ENCODE measurements around the gene ITGAE. TPM values are rescaled to one million over a fixed set of nuclear protein-coding genes. Genes with fewer than 3 reads are reported as not detected.

Gene ITGAE
- total and polyA plus RNA-seq, 2 experiments from 2014 or later: 11.7 to 44.9 TPM

DNA sequence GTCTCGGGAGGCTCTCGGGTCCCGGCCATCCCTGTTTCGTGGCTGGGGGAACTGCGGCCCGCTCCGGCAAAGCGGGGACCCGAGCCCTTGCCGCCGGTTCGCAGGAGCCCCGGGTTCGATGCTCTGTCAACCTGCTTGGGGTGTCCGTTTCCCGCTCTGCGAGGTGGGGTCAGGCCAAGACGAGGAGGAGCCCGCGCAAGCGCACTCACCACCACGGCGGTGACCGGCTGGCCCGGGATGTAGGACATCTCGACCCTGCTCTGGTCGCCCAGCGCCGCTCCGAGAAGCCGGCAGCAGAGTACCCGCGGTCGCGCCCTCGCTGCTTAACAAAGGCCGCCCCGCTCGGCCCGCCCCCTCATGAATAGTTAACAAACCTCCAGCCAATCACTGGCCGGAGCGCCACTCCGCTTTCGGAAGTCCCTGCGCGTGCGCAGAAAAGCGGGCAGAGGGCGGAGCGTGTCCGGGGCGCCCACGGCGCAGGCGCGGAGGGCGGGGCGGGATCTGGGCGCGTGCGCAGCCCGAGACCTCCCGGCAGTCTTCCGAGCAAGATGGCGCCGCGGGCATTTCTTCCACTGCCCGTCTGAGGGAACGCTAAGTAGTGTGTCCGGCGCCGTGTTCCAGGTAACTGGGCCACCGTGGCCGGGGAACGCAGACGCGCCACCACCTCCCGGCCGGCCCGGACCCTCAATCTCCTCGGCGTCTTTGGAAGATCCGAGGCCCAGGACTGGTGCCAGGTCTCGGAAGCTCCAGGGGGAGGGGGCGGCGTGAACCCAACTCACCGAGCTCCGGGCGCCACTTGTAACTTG is 132.5 kb downstream of the ITGAE start, which contains the start of the genes EMC6 and TAX1BP3:
Gene EMC6, plus strand, starts transcription at position 534 of the 806 bp plus-strand sequence. CDS start 335 bp downstream, outside the sequence.
Gene TAX1BP3, minus strand, starts transcription at position 300 of the 806 bp plus-strand sequence. Its CDS starts 52 bp downstream, at position 248.
- Mint-ChIP-seq H3K4me1 (peaks cover 24% of the 10 kb centered on the region), H3K9me3 (no peaks in the 10 kb centered on the region; the same call in 2 of the 3 replicates), H3K4me3 (peak within 1 kb of the TSS; percentile 100), H3K36me3 (ENCODE audit: low read depth) (peaks cover 23% of the 10 kb centered on the region; the same call in 2 of the 3 replicates), H3K27ac (peak within 1 kb of the TSS; percentile 96), H3K27me3 (ENCODE audit: insufficient read depth, low read depth, poor library complexity) (peaks cover 21% of the 10 kb centered on the region)
- peaks cover 21% of the 10 kb centered on the region; the same call in 1 of the 2 replicates for H3F3A ChIP-seq (replicated peaks; ENCODE audit: low read depth)
- no peaks in the 10 kb centered on the region for H3K9me2 ChIP-seq (ENCODE audit: insufficient read depth)
- TF ChIP-seq, protein P1, sequence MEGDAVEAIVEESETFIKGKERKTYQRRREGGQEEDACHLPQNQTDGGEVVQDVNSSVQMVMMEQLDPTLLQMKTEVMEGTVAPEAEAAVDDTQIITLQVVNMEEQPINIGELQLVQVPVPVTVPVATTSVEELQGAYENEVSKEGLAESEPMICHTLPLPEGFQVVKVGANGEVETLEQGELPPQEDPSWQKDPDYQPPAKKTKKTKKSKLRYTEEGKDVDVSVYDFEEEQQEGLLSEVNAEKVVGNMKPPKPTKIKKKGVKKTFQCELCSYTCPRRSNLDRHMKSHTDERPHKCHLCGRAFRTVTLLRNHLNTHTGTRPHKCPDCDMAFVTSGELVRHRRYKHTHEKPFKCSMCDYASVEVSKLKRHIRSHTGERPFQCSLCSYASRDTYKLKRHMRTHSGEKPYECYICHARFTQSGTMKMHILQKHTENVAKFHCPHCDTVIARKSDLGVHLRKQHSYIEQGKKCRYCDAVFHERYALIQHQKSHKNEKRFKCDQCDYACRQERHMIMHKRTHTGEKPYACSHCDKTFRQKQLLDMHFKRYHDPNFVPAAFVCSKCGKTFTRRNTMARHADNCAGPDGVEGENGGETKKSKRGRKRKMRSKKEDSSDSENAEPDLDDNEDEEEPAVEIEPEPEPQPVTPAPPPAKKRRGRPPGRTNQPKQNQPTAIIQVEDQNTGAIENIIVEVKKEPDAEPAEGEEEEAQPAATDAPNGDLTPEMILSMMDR (conservative IDR thresholded peaks at IDR 0.05; ENCODE audit: low read depth in 2 of 2): no peak
- TF ChIP-seq NANOG (IDR thresholded peaks at IDR 0.05; ENCODE audit: borderline replicate concordance): no peak
- TF ChIP-seq ETS1 (IDR thresholded peaks at IDR 0.05): 0 out of 2 replicates have a peak, but pooled peaks have one; percentile 35
- no peak for TF ChIP-seq EZH2 (IDR thresholded peaks at IDR 0.05; ENCODE audit: low read depth, unreplicated experiment)
- TF ChIP-seq POLR2AphosphoS5 (IDR thresholded peaks at IDR 0.05; ENCODE audit: low read depth): peak; percentile 98
- H3K27me3 ChIP-seq (ENCODE audit: insufficient read depth): no peaks in the 10 kb centered on the region
- H3K4me1 ChIP-seq (ENCODE audit: insufficient read depth): peaks cover 7% of the 10 kb centered on the region; the same call in 1 of the 2 replicates
- H3K36me3 ChIP-seq (ENCODE audit: insufficient read depth): no peaks in the 10 kb centered on the region
- H3K27ac ChIP-seq (ENCODE audit: low read depth): peak within 1 kb of the TSS; percentile 98
- H3K79me2 ChIP-seq (replicated peaks; ENCODE audit: insufficient read depth): peaks cover 41% of the 10 kb centered on the region
- H3K4me3 ChIP-seq: peak within 1 kb of the TSS; percentile 99
- H4K20me1 ChIP-seq (replicated peaks; ENCODE audit: insufficient read depth): peaks cover 14% of the 10 kb centered on the region
- H2AFZ ChIP-seq: peak within 1 kb of the TSS; percentile 52; the same call in 1 of the 2 replicates
- DNase-seq (ENCODE audit: low spot score) (peak; percentile 99), ATAC-seq (peak; percentile 93)
- peak within 1 kb of the TSS; percentile 99 for H3K4me2 ChIP-seq

DNA sequence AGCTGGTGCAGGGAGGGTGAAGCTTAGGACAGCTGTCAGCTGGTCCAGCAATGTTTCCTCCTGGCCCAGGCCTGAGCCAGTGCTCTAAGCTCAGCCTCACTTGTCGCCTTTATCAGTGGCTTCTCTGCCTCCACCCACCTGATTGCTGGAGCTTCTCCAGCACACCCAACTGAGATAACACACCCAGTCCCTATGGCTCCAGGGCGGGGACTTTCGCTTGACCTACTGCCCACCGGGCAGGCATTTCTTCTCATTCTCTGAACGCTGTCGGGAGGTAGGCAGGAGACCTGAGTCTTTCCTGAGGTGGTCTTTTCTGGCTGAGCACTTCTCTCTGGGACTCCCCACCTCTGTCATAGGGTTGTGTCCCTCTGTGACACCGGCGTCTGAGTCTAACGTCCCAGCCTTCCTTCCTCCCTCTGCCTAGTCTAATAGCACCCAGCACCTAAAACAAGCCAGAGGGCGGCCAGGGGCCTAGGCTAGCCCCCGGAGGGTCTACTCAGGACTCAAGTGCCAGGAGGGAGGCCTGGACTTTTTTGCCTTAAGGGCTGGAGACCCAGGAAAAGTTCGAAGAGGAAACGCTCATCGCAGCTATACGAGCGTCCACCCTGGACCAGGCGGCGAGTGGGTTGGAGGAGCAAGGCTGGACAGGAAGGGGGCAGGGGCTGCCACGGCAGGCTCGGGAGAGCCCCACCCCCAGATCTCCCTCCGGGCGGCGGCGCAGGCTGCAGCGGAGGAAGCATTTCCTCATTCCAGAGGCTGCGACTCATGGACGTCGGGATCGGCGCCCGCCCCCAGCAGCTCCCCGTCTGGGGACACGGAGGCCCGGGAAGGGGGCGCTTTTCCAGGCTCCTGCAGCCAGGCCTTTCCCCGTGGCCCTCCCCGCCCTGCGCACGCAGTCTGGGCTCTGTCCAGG is 133.4 kb downstream of the ITGAE start:
- H3K27me3 ChIP-seq (ENCODE audit: insufficient read depth): no peaks in the 10 kb centered on the region
- H3K27ac Mint-ChIP-seq: peak overlapping the region; percentile 72
- peaks cover 21% of the 10 kb centered on the region for H3K27me3 Mint-ChIP-seq (ENCODE audit: insufficient read depth, low read depth, poor library complexity)
- H3K4me3 Mint-ChIP-seq: peak overlapping the region; percentile 100
- H3K36me3 Mint-ChIP-seq (ENCODE audit: low read depth): peaks cover 23% of the 10 kb centered on the region; the same call in 2 of the 3 replicates
- peak; percentile 72 for ATAC-seq
- no peaks in the 10 kb centered on the region for H3K36me3 ChIP-seq (ENCODE audit: insufficient read depth)
- H3K79me2 ChIP-seq (replicated peaks; ENCODE audit: insufficient read depth): peaks cover 41% of the 10 kb centered on the region
- H3K4me2 ChIP-seq: peak overlapping the region; percentile 99
- H3F3A ChIP-seq (replicated peaks; ENCODE audit: low read depth): peaks cover 18% of the 10 kb centered on the region; the same call in 1 of the 2 replicates
- 0 out of 2 replicates have a peak overlapping the region, but pooled peaks have one; percentile 52 for H2AFZ ChIP-seq
- H3K4me3 ChIP-seq: peak overlapping the region; percentile 99
- peaks cover 22% of the 10 kb centered on the region for H3K4me1 Mint-ChIP-seq
- peak; percentile 83 for DNase-seq (ENCODE audit: low spot score)
- H3K9me3 Mint-ChIP-seq: no peaks in the 10 kb centered on the region; the same call in 2 of the 3 replicates
- H4K20me1 ChIP-seq (replicated peaks; ENCODE audit: insufficient read depth): peaks cover 14% of the 10 kb centered on the region
- H3K4me1 ChIP-seq (ENCODE audit: insufficient read depth): peaks cover 7% of the 10 kb centered on the region; the same call in 1 of the 2 replicates
- no peaks in the 10 kb centered on the region for H3K9me2 ChIP-seq (ENCODE audit: insufficient read depth)
- H3K27ac ChIP-seq (ENCODE audit: low read depth): peak overlapping the region; percentile 98
- TF ChIP-seq, protein P1 (conservative IDR thresholded peaks at IDR 0.05; ENCODE audit: low read depth in 2 of 2): peak in 1 of 2 experiments; percentile 0; a peak in 1 of 4 replicates

Measured in GM23338 (cell line).